ENCODE measurements around the gene PPP1R10. TPM values are rescaled to one million over a fixed set of nuclear protein-coding genes. Genes with fewer than 3 reads are reported as not detected.
"Not testable (repeated sequence)": the region's sequence is repeated elsewhere in the genome, so short reads cannot be mapped to it uniquely, and the experiment has no call there.

The PPP1R10 gene
- 100 to 1,000 TPM; 102 to 106 (median 106) TPM for total RNA-seq

DNA sequence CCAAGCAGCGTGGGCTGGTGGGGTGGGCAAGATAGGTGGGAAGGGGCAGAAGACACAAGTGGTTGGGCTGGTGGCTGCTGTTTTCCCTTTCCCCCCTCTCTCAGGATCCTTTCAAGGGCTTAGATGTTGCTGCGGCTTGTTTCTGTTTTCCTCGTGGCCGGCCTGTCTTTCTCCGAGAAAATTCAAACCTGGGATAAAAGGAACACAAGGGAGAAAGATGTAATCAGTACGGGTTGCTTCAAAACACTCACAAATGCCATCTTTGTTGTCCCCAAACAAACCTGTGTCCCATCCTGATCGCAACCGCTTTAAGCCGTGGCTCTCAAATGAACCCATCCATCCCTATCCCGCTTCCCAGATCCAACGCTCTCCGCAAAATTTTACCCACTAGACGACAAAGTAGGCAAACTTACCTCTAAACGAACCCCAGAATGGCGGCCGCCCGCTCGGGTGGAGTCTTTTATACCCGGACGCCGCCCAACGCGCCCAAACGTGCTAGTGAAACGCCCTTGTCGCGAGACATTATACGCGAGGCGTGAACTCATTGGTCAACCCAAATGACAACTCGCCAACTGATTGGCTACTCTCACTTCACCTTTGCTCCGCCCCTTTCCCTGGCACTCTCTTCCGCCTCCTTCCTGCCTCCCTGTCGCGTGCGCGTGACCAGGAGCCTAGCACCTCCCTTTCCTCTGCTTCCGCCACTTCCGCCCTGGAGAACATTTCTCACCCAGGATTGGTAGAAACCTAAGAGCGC, at the start of gene PPP1R10:
PPP1R10 (minus strand) TSS at position 433 of the 754 bp plus-strand sequence. CDS start 7,299 bp downstream, outside the sequence.
- peak within 1 kb of the TSS; percentile 90 for H3K4me3 Mint-ChIP-seq
- no peaks in the 10 kb centered on the region for H3K9me3 Mint-ChIP-seq
- ATAC-seq (peak; percentile 79 to 82), DNase-seq (peak; percentile 97)
- no peaks in the 10 kb centered on the region for H3K27me3 Mint-ChIP-seq (ENCODE audit: low read depth)
- peaks cover 38% of the 10 kb centered on the region for H3K4me1 Mint-ChIP-seq (ENCODE audit: low read depth)
- peaks cover 42% of the 10 kb centered on the region for H3K36me3 Mint-ChIP-seq (ENCODE audit: insufficient read depth)

DNA sequence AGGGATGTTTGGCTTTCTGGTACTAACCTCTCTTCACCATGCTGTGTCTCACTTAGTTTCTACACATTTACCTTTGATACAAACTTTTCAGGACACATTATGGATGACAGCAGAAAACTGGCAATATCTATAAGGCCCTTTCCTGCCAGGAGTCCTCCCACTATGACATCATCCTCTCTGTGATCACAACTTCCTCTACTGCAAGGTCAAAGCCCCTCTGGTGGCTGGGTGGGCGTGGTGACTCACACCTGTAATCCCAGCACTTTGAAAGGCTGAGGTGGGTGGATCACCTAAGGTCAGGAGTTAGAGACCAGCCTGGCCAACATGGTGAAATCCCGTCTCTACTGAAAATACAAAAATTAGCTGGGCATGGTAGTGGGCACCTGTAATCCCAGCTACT, 49.3 kb upstream of the PPP1R10 start:
- H3K9me3 Mint-ChIP-seq; H3K27me3 Mint-ChIP-seq (ENCODE audit: low read depth); H3K4me3 Mint-ChIP-seq: not testable (repeated sequence)
- peak; percentile 82 to 85 for ATAC-seq
- Mint-ChIP-seq H3K4me1 (ENCODE audit: low read depth) (peaks cover 20% of the 10 kb centered on the region), H3K36me3 (ENCODE audit: insufficient read depth) (peaks cover 55% of the 10 kb centered on the region)
- DNase-seq, result peak; percentile 49

DNA sequence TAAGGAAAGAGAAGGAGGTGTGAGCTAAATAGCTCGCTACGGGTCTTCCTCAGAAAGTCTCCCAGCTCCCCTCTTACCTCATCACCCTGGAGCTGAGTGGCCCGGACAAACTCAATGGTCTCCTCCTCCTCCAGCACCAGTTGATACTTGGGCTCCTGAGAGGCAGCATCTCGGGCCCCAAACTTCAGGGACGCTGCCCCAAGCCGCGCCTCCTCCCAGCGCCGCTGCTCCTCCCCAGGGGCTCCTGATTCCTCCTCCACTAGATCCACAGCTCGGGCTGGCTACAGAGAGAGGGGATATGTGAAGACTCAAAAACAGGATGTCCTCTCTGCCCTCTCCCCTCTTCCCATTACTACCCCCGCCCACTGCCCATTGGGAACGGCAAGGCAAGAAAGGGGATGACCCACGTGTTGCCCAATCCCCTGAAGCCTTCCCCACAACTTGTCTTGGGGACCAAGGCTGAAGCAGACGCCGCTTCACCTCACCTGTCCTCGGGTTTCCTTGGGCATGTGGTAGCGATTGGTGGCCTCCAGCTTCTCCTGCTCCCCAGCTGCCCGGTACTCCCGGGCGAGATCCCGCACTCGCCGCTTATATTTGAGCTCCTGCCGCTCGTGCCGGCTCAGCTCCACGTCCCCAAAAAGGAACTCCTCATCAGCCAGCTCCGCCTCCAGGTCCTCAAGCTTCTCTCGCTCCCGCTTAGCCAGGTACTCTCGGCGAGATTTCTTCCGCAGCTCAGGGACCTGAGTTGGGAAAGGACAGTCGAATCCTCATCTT, 48.1 kb upstream of the PPP1R10 start:
- Mint-ChIP-seq H3K4me3 (no peak overlapping the region), H3K9me3 (no peaks in the 10 kb centered on the region), H3K36me3 (ENCODE audit: insufficient read depth) (peaks cover 48% of the 10 kb centered on the region), H3K27me3 (ENCODE audit: low read depth) (no peaks in the 10 kb centered on the region), H3K4me1 (ENCODE audit: low read depth) (peaks cover 10% of the 10 kb centered on the region)
- no peak for ATAC-seq
- DNase-seq, result no peak

DNA sequence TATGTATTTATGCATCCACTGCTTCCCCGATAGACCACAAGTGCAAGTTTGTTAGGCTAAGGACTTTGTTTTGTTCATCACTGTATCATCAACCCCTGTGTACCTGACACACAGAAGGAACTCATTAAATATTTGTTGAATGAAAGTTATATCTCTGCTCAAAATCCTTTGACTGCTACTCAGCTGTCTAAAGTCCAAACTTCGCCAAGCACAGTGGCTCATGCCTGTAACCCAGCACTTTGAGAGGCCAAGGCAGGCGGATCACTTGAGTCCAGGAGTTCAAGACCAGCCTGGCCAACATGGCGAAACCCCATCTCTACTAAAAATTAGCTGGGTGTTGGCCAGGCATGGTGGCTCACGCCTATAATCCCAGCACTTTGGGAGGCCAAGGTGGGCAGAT, 40.9 kb upstream of the PPP1R10 start:
- not testable (repeated sequence) for DNase-seq; H3K4me1 Mint-ChIP-seq (ENCODE audit: low read depth); H3K9me3 Mint-ChIP-seq; H3K4me3 Mint-ChIP-seq; ATAC-seq; H3K27me3 Mint-ChIP-seq (ENCODE audit: low read depth)
- H3K36me3 Mint-ChIP-seq (ENCODE audit: insufficient read depth), result peaks cover 53% of the 10 kb centered on the region

DNA sequence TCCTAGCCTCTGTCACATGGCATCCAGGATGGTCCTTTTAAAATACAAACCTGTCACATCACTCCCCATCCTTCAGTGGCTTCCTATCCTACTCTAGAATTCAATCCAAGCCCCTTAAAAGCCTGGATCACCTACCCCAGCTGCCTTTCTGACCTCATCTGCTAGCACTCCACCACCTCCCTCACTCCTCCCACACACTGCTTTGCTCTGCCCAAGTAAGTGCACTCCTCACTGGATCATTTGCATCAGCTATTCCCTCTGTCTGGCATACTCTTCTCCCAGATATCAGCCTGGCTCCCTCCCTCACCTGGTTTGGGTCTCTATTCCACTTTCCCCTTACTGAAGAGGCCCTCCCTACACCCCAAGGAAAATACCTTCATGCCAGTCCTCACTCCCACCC, 40.4 kb upstream of the PPP1R10 start:
- Mint-ChIP-seq H3K36me3 (ENCODE audit: insufficient read depth) (peaks cover 50% of the 10 kb centered on the region), H3K9me3 (no peaks in the 10 kb centered on the region), H3K4me1 (ENCODE audit: low read depth) (no peaks in the 10 kb centered on the region), H3K27me3 (ENCODE audit: low read depth) (no peaks in the 10 kb centered on the region), H3K4me3 (no peak overlapping the region)
- ATAC-seq (no peak), DNase-seq (no peak)

DNA sequence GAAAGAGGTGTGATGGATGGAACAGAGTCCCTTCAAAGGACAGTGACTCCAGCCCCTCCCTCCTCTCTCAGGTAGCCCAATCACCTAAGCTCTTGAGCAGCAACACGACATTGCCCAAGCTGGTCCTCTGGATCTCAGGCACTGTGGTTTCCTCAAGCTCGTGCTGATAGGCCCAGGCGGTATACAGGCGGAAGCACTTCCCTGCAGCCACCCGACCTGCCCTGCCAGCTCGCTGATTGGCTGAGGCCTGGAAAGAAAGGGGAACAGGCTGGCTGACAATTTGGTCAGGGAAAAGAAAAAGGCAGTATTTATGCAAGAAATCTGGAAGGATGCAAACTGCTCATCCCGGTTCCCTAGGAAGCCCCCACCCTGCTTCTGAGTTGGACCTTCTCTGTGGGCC, 39.5 kb upstream of the PPP1R10 start:
- DNase-seq (no peak), ATAC-seq (no peak)
- H3K4me3 Mint-ChIP-seq, result no peak overlapping the region
- H3K27me3 Mint-ChIP-seq (ENCODE audit: low read depth), result no peaks in the 10 kb centered on the region
- H3K9me3 Mint-ChIP-seq, result no peaks in the 10 kb centered on the region
- peaks cover 46% of the 10 kb centered on the region for H3K36me3 Mint-ChIP-seq (ENCODE audit: insufficient read depth)
- no peaks in the 10 kb centered on the region for H3K4me1 Mint-ChIP-seq (ENCODE audit: low read depth)

DNA sequence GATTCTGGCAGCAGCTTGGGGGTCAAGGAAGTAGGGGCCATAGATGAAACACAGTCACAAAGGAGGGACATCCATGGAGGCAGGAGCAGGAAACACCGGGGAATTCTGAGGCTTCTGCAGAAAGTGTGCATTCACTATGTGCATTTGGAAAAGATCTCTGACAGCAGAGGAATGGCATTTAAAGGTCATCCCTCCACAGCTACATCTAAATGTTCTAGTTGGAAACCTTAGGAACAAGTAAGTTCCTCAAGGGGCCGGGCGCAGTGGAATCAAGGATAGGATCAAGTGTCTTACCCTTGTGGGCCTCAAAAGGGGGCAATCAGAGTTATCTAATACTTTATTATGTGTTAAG, 38.7 kb upstream of the PPP1R10 start:
- ATAC-seq (no peak), DNase-seq (no peak)
- peaks cover 46% of the 10 kb centered on the region for H3K36me3 Mint-ChIP-seq (ENCODE audit: insufficient read depth)
- H3K27me3 Mint-ChIP-seq (ENCODE audit: low read depth), result no peaks in the 10 kb centered on the region
- no peaks in the 10 kb centered on the region for H3K9me3 Mint-ChIP-seq
- H3K4me3 Mint-ChIP-seq, result no peak overlapping the region
- H3K4me1 Mint-ChIP-seq (ENCODE audit: low read depth), result no peaks in the 10 kb centered on the region

DNA sequence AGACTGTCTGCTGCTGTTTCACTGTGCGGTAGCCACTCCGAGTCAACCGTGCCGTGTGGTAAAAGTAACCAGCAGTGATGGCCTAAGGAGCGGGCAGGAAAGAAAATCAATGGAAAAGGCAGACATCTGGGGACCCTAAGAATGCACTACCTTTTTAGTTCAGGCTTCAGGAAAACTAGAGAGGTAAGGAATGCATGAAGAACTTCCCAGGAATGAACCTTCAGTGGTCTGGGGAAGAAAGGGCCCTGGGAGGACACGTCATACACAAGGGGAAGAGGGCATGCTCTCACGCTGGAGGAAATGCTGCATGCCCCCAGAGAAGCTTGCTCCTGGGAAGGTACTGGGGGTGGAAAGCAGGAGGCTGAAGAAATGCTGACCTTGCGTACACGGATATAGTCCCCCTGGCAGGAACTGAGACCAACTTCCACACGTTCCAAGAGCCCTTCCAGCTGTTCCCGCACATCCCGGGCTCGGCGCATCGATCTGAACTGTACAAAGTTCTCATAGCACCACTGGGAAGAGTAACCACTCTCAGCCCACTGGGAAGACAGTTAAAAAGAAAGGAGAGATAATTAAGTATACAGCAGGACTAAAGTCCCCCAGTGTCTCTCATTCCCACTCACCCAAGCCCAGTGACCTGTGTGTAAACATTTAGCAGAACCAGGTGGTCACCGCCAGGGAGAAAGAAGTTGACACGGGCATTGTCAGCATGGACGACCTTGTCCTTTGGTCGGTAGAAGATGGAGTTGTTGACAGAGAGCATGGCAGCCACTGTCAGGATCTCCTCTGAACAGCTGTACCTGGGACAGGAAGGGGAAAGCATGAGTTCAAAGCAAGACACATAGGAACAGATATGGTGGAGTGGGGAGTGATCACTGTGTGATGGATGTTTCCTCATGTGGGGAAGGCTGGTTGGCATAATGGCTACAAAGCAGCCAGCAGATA, 38.0 kb upstream of the PPP1R10 start:
- DNase-seq, result no peak
- Mint-ChIP-seq H3K9me3 (no peaks in the 10 kb centered on the region), H3K4me3 (no peak overlapping the region), H3K4me1 (ENCODE audit: low read depth) (no peaks in the 10 kb centered on the region), H3K36me3 (ENCODE audit: insufficient read depth) (peaks cover 44% of the 10 kb centered on the region), H3K27me3 (ENCODE audit: low read depth) (no peaks in the 10 kb centered on the region)
- no peak for ATAC-seq

DNA sequence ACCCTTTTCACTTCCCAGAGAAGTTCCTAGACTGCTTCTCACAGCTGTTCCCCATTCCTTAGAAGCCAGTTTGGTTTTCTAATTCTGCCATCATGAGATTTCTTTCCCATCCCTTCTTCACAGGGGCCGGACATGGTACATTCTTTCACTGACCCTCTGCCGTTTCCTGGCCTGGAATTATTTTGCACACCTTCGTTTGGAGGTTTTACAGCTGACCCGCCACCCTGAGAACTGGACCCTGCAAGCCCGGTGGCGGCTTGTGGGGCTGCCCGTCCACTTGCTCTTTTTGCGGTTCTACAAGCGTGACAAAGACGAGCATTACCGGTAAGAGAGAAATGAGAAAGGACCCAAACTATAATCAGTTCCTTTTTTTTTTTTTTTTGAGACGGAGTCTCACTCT, 34.1 kb upstream of the PPP1R10 start:
- H3K36me3 Mint-ChIP-seq (ENCODE audit: insufficient read depth), result peaks cover 26% of the 10 kb centered on the region
- no peaks in the 10 kb centered on the region for H3K27me3 Mint-ChIP-seq (ENCODE audit: low read depth)
- no peaks in the 10 kb centered on the region for H3K9me3 Mint-ChIP-seq
- ATAC-seq (no peak), DNase-seq (no peak)
- no peak overlapping the region for H3K4me3 Mint-ChIP-seq
- H3K4me1 Mint-ChIP-seq (ENCODE audit: low read depth), result peaks cover 15% of the 10 kb centered on the region

DNA sequence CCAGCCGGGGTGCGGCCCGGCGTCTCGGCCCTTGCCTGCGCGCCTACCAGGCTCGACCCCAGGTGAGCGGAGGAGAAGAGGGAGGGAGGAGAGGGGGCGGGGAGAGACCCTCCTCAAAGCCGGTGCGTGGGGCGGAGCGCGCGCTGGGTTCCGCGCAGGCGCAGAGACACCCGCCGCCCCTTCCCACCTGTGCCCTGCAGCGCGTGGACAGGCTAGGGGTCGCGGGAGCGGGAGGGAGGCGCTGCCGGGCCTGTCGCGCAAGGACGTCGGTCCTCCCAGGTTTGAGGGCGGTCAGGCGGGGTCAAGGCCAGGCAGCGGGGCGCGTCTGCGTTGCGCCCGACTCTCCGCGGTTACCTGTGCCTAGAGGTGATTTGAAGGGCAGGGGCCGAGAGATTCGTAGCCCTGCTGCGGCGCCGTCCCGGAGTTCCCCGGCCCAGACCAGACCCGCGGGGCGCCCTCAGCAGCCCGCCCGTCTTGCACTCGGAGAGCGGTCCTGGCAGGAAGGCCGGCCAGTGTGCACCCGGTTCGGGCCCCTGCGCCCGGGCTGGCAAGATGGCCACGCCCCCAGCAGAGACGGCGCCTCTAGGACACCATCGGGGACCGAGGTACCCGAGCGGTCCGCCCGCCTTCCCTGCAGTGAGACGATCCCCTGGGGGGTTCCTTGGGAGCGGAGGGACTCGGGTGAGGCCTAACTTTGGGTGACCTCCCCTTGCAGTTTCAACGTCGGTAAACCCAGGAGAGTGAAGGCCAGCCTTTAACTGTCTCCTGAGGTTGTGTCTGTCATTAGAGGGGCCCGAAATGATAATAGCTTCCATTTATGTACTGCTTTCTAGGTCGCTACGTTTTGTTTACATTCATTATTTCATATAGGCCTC, 30.4 kb upstream of the PPP1R10 start:
- H3K9me3 Mint-ChIP-seq, result no peaks in the 10 kb centered on the region
- peak overlapping the region; percentile 87 for H3K4me3 Mint-ChIP-seq
- ATAC-seq (peak; percentile 80 to 84), DNase-seq (peak; percentile 69)
- peaks cover 24% of the 10 kb centered on the region for H3K4me1 Mint-ChIP-seq (ENCODE audit: low read depth)
- H3K27me3 Mint-ChIP-seq (ENCODE audit: low read depth), result no peaks in the 10 kb centered on the region
- H3K36me3 Mint-ChIP-seq (ENCODE audit: insufficient read depth), result peaks cover 13% of the 10 kb centered on the region

DNA sequence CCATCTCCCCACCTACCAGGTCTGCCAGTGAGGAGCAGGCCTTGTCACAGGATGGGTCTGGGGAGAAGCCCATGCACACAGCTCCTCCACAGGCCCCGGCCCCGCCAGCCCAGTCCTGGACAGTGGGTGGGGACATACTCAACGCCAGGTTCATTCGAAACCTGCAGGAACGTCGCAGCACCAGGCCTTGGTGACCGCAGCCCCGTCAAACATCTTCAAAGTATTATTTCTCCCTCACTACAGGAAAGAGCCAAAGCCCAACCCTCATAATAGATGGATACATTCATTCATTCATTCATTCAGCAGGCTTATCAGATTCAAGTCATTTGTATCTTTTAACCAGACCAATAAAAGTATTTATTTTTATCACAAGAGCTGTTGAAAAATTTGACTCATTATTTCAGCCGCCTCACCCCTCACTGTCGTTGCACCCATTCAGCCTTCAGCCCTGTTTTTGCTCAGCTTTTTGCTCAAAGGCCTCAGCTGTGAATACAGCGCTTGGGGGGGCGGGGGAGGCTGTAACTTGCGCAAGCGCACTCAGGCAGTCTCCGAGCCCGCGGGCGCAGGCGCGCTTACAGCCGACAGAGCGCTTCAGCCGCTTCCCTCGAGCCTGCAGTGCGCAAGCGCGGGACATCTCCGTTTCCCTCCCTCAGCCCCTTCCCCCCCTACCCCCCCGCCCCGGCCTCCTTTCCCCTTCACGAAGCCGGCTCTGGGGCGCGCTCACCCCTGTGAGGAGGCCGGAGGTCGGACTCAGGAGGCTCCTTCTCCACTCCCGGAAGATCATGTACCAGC, 29.6 kb upstream of the PPP1R10 start, which contains the start of gene C6orf136:
C6orf136 (plus strand) TSS at position 684 of the 792 bp plus-strand sequence; CDS start at position 783, 99 bp downstream.
- H3K36me3 Mint-ChIP-seq (ENCODE audit: insufficient read depth), result peaks cover 11% of the 10 kb centered on the region
- H3K4me1 Mint-ChIP-seq (ENCODE audit: low read depth), result peaks cover 26% of the 10 kb centered on the region
- DNase-seq (peak; percentile 93), ATAC-seq (peak; percentile 77 to 80)
- no peaks in the 10 kb centered on the region for H3K27me3 Mint-ChIP-seq (ENCODE audit: low read depth)
- no peaks in the 10 kb centered on the region for H3K9me3 Mint-ChIP-seq
- peak within 1 kb of the TSS; percentile 87 for H3K4me3 Mint-ChIP-seq

DNA sequence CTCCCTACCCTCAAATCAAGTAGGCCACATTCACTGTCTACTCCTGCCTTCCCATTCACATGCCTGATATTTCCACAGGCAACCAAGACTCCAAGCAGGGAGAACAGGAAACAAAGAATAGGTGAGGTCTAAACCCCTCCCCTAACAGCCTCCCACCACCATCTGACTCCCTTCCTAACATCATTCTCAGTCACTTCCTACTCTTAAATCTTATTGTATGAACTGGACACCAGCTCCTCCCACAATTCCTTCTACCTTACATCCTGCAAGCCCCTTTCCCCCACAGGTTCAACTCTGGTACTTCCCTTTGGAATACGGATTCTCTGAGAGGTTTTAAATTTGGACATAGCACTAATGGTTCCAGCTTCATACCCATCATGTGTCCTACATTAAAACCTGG, 28.9 kb upstream of the PPP1R10 start:
- Mint-ChIP-seq H3K27me3 (ENCODE audit: low read depth) (no peaks in the 10 kb centered on the region), H3K4me3 (peak overlapping the region; percentile 87), H3K36me3 (ENCODE audit: insufficient read depth) (peaks cover 13% of the 10 kb centered on the region), H3K9me3 (no peaks in the 10 kb centered on the region), H3K4me1 (ENCODE audit: low read depth) (peaks cover 31% of the 10 kb centered on the region)
- DNase-seq (no peak), ATAC-seq (no peak)

DNA sequence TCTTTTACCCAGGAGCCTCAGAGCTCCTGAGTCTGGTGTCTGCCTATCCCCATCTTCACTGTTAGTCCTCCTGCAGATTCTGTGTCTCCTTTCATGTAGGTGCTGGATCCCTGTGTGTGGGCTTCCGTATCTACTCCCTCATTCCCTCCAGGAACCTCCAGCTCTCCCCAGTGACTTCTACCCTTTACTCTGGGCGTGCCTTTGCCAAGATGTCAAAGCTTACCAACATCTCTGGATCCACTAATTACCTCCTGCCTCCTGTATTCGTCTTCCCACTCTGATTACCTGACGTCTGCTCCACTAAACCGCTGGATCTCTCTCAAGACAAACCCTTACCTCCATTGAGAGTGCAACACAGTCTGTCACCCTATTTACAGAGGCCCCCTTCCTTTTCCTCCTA, 27.7 kb upstream of the PPP1R10 start:
- Mint-ChIP-seq H3K27me3 (ENCODE audit: low read depth) (no peaks in the 10 kb centered on the region), H3K4me1 (ENCODE audit: low read depth) (peaks cover 38% of the 10 kb centered on the region), H3K9me3 (no peaks in the 10 kb centered on the region), H3K4me3 (no peak overlapping the region), H3K36me3 (ENCODE audit: insufficient read depth) (peaks cover 16% of the 10 kb centered on the region)
- no peak for ATAC-seq
- DNase-seq, result no peak

Data from activated T-cell treated with anti-CD3 and anti-CD28 coated beads, Interleukin-2, amount 50 U/mL, for 4 hours (primary cell).